ENCODE measurements around the gene LRRC27. TPM values are rescaled to one million over a fixed set of nuclear protein-coding genes. Genes with fewer than 3 reads are reported as not detected.

The LRRC27 gene
- total and polyA plus RNA-seq, 2 of the 4 experiments (the other 2 are of a cell fraction): 3.8 to 5.3 TPM

- Histone ChIP-seq H2BK15ac (ENCODE audit: low read depth, low read length) (no peak overlapping the region), H3K9me1 (ENCODE audit: insufficient read depth, low read length) (peaks cover 11% of the 10 kb centered on the region; the same call in 1 of the 2 replicates), H2AK9ac (replicated peaks; ENCODE audit: low read depth, low read length, poor library complexity) (peak overlapping the region; percentile 33), H3K56ac (ENCODE audit: extremely low read depth, insufficient read depth, low read length) (no peak overlapping the region), H2AK5ac (ENCODE audit: low read depth, low read length) (no peak overlapping the region), H2BK5ac (ENCODE audit: low read depth, low read length, poor library complexity, severe bottlenecking) (no peak overlapping the region), H2BK20ac (ENCODE audit: low read depth, low read length) (no peak overlapping the region), H3K4me3 (ENCODE audit: insufficient read depth, low read depth, low read length) (no peak overlapping the region), H3K36me3 (ENCODE audit: control insufficient read depth, insufficient read depth, low read length) (no peaks in the 10 kb centered on the region), H4K8ac (ENCODE audit: low read depth in 2 of 2, low read length in 2 of 2) (no peak overlapping the region), H4K91ac (ENCODE audit: insufficient read depth, low read depth, low read length) (no peak overlapping the region), H3K4me2 (ENCODE audit: low read depth, low read length) (no peak overlapping the region), H3K18ac (ENCODE audit: low read depth, low read length) (no peak overlapping the region), H3K9me3 (ENCODE audit: control insufficient read depth, insufficient read depth, low read length) (no peaks in the 10 kb centered on the region), H3K27me3 (ENCODE audit: control insufficient read depth, insufficient read depth, low read length) (peaks cover 3% of the 10 kb centered on the region; the same call in 1 of the 2 replicates), H3K23ac (ENCODE audit: low read depth, low read length) (no peak overlapping the region), H3K27ac (ENCODE audit: insufficient read depth, low read length) (no peak overlapping the region), H3K4me1 (ENCODE audit: control insufficient read depth, insufficient read depth, low read length) (peaks cover 15% of the 10 kb centered on the region), H3K9ac (ENCODE audit: low read depth, low read length) (no peak overlapping the region), H2BK120ac (ENCODE audit: low read depth, low read length) (no peak overlapping the region), H3K14ac (replicated peaks; ENCODE audit: low read depth, low read length) (no peak overlapping the region), H4K5ac (ENCODE audit: low read depth, low read length) (no peak overlapping the region), H4K20me1 (ENCODE audit: insufficient read depth, low read length) (0 out of 2 replicates have a peak, but pooled peaks cover 2% of the 10 kb centered on the region), H3K79me1 (ENCODE audit: low read depth in 1 of 2, low read length in 2 of 2) (peaks cover 0 to 7% of the 10 kb centered on the region in 2 experiments; a peak in 2 of 4 replicates), H2AFZ (replicated peaks; ENCODE audit: low read length, poor library complexity) (peak overlapping the region; percentile 13), H3K4ac (ENCODE audit: low read depth, low read length) (peak overlapping the region; percentile 7; the same call in 1 of the 2 replicates)
- ChIA-PET POLR2A (ENCODE audit: unreplicated experiment) (no interaction called here), CTCF (interaction anchor here (1.0 kb wide), 1 partner anchor 12 kb away, joined by 4 read pairs; no protein-coding TSS in a partner anchor)
- ATAC-seq (ENCODE audit: low read depth): no peak
- 61% methylated on average over 6 of the region's 12 CpGs; no CpG with 5 or more reads in 1 of the 2 experiments for WGBS, 2 experiments (ENCODE audit: extremely low coverage in 2 of 2, insufficient read length in 1 of 2)
- dilution Hi-C loops (cut with HindIII; ENCODE audit: low sequenced_read_pairs, unreplicated experiment): no loop called here
- intact Hi-C loops (cut with micrococcal nuclease): loop anchor here (5.0 kb wide), 1 partner anchor 244 kb away; no protein-coding TSS in a partner anchor
- TF ChIP-seq MXI1 (IDR thresholded peaks at IDR 0.05; ENCODE audit: borderline replicate concordance, low read depth, low read length) (no peak), CTCF (conservative IDR thresholded peaks at IDR 0.05; ENCODE audit: low read depth, low read length) (no peak), USF2 (IDR thresholded peaks at IDR 0.05; ENCODE audit: low read depth, low read length) (no peak), BHLHE40 (IDR thresholded peaks at IDR 0.05; ENCODE audit: low read depth, low read length) (no peak), MAZ (IDR thresholded peaks at IDR 0.05; ENCODE audit: borderline replicate concordance, low read depth, low read length) (no peak), RCOR1 (IDR thresholded peaks at IDR 0.05; ENCODE audit: insufficient replicate concordance, low read length) (no peak), FOS (IDR thresholded peaks at IDR 0.05; ENCODE audit: low read depth, low read length) (no peak), NFE2L2 (IDR thresholded peaks at IDR 0.05; ENCODE audit: low read depth, low read length) (no peak)
- in situ Hi-C loops (cut with MboI; ENCODE audit: low sequenced_read_pairs): loop anchor here (5.0 to 10.0 kb wide), 2 partner anchors 59 to 242 kb away; no protein-coding TSS in a partner anchor
- no TSS peak for BruUV-seq (replicated peaks)
- DNase-seq: peak; percentile 47
Observed at GRCh38 chr10:132392811-132393694, 61.1 kb downstream of the LRRC27 start.
